SW480 (cell line): Measurements from ENCODE around the gene ACOT4.
A peak's percentile ranks its signal among the peaks of the same experiment; 100 is the strongest.
"Not testable (repeated sequence)": the region's sequence is repeated elsewhere in the genome, so short reads cannot be mapped to it uniquely, and the experiment has no call there.

Source experiments
- DNase-seq: peaks from one replicate; pipeline ENCODE4 v3.0.0-alpha.2; 2016; ENCODE audit warnings: low spot score

Gene ACOT4

GRCh38 chr14:73633116-73634010, 41.7 kb downstream of the ACOT4 start:
- peak; percentile 73 for DNase-seq

GRCh38 chr14:73634011-73634833, 42.5 kb downstream of the ACOT4 start:
- DNase-seq: no peak

- not testable (repeated sequence) for DNase-seq
These were observed 44.7 kb downstream of the ACOT4 start for GRCh38 chr14:73636355-73636754.

GRCh38 chr14:73637830-73638229, 46.2 kb downstream of the ACOT4 start:
- no peak for DNase-seq

- no peak for DNase-seq
These were observed 49.2 kb downstream of the ACOT4 start for GRCh38 chr14:73640796-73641365.

- DNase-seq: peak; percentile 96
These were observed 53.0 kb downstream of the ACOT4 start, which contains the start of gene DNAL1 for GRCh38 chr14:73644531-73645247. TSS of gene DNAL1 (plus strand) at chr14:73644986. CDS start at chr14:73645040, 54 bp downstream.

- DNase-seq: no peak
These were observed 53.6 kb downstream of the ACOT4 start for GRCh38 chr14:73645248-73645610.
